SK-N-SH (cell line): ENCODE data around the gene UNK. TPM values are rescaled to one million over a fixed set of nuclear protein-coding genes. Genes with fewer than 3 reads are reported as not detected.

Source experiments
- CTCF ChIA-PET: fragments of 300-600, 350-600 bp; formaldehyde crosslinking; extraction: SDS; loops from one replicate; lab custom pipeline; 2021; lab: Yijun Ruan, JAX
- POLR2A ChIA-PET: fragments of 350-600 bp; sonication (Branson Sonifier 250); formaldehyde crosslinking; extraction: SDS; loops from one replicate; lab custom pipeline; 2020; ENCODE audit warnings: antibody characterized with exemption, inconsistent platforms; lab: Yijun Ruan, JAX
- DNase-seq: peaks from one replicate; pipeline ENCODE4 v3.0.0; 2012
- H2AFZ ChIP-seq: fragments of 200-600 bp; sonication (generic); 2 replicates; pipeline ENCODE4 v1.8.1; 2016; ENCODE audit warnings: antibody characterized with exemption, mild to moderate bottlenecking, low read depth
- H3F3A ChIP-seq: fragments of 200-600 bp; sonication (generic); replicated peaks from 2 replicates; pipeline ENCODE3; 2016; ENCODE audit warnings: antibody characterized with exemption, mild to moderate bottlenecking; ENCODE audit not compliant: insufficient read depth
- H3K27ac ChIP-seq, 2 experiments: fragments of 200-500 bp in 1 of 2; fragments of 200-600 bp in 1 of 2; sonication (Bioruptor generic) in 1 of 2; sonication (generic), shearing (Covaris generic) in 1 of 2; 2 replicates each; pipeline versions ENCODE4 v1.5.1 to v1.6.1; 2014 to 2016; ENCODE audit warnings: low read depth in 2 of 2, inconsistent platforms in 1 of 2, low read length in 1 of 2, mild to moderate bottlenecking in 1 of 2, mixed read lengths in 1 of 2
- H3K27me3 ChIP-seq: fragments of 200-600 bp; sonication (generic), shearing (Covaris generic); 2 replicates; pipeline ENCODE4 v1.6.1; 2016; ENCODE audit warnings: mixed run types; ENCODE audit not compliant: insufficient read depth
- H3K36me3 ChIP-seq, 2 experiments: fragments of 200-500 bp in 1 of 2; fragments of 200-600 bp in 1 of 2; sonication (Bioruptor generic) in 1 of 2; sonication (generic) in 1 of 2; replicated peaks in 1 of 2; 2 replicates each; pipeline versions ENCODE3 to v1.5.1; 2014 to 2016; ENCODE audit warnings: low read length in 1 of 2, mild to moderate bottlenecking in 1 of 2; ENCODE audit not compliant: insufficient read depth in 2 of 2, control insufficient read depth in 1 of 2
- H3K4me1 ChIP-seq, 2 experiments: fragments of 200-500 bp in 1 of 2; fragments of 200-600 bp in 1 of 2; sonication (Bioruptor generic) in 1 of 2; sonication (generic), shearing (Covaris generic) in 1 of 2; 2 replicates each; pipeline versions ENCODE4 v1.5.1 to v1.6.1; 2014 to 2016; ENCODE audit warnings: low read depth in 1 of 2, low read length in 1 of 2, mixed run types in 1 of 2; ENCODE audit not compliant: insufficient read depth in 2 of 2, control insufficient read depth in 1 of 2
- H3K4me2 ChIP-seq: fragments of 200-600 bp; sonication (generic), shearing (Covaris generic); 2 replicates; pipeline ENCODE4 v1.6.1; 2017; ENCODE audit warnings: mixed run types
- H3K4me3 ChIP-seq, 2 experiments: fragments of 200-500 bp in 1 of 2; fragments of 200-600 bp in 1 of 2; sonication (Bioruptor generic) in 1 of 2; sonication (generic), shearing (Covaris generic) in 1 of 2; 2 replicates each; pipeline versions ENCODE4 v1.5.1 to v1.8.1; 2014 to 2016; ENCODE audit warnings: low read depth in 2 of 2, inconsistent platforms in 1 of 2, low read length in 1 of 2, mild to moderate bottlenecking in 1 of 2, mixed read lengths in 1 of 2, moderate library complexity in 1 of 2
- H3K79me2 ChIP-seq: fragments of 200-600 bp; sonication (generic); 2 replicates; pipeline ENCODE4 v1.8.1; 2017; ENCODE audit warnings: mild to moderate bottlenecking; ENCODE audit not compliant: insufficient read depth
- H3K9ac ChIP-seq: fragments of 200-600 bp; sonication (generic); 2 replicates; pipeline ENCODE4 v1.6.1; 2017; ENCODE audit warnings: mixed run types
- H3K9me2 ChIP-seq: fragments of 200-600 bp; sonication (generic); 2 replicates; pipeline ENCODE4 v1.6.1; 2017; ENCODE audit warnings: mixed run types
- H3K9me3 ChIP-seq: fragments of 200-600 bp; sonication (generic); 2 replicates; pipeline ENCODE4 v1.6.1; 2017; ENCODE audit warnings: mixed run types, mild to moderate bottlenecking, moderate library complexity
- H4K20me1 ChIP-seq: fragments of 200-600 bp; sonication (generic); 2 replicates; pipeline ENCODE4 v1.6.1; 2017; ENCODE audit warnings: mild to moderate bottlenecking, mixed run types; ENCODE audit not compliant: insufficient read depth
- EP300 ChIP-seq, 2 experiments: IDR thresholded peaks; 2 replicates each; pipeline versions ENCODE4 v1.4.0 to v1.6.1; 2012; ENCODE audit warnings: borderline replicate concordance in 1 of 2, low read depth in 1 of 2, low read length in 1 of 2
- FOSL2 ChIP-seq: IDR thresholded peaks from 2 replicates; pipeline ENCODE4 v1.4.0; 2012; ENCODE audit warnings: low read depth, mild to moderate bottlenecking, moderate library complexity, borderline replicate concordance
- FOXJ3 ChIP-seq: sonication (generic); formaldehyde crosslinking; IDR thresholded peaks from 2 replicates; pipeline ENCODE4 v1.5.1; 2020; ENCODE audit warnings: mild to moderate bottlenecking, missing genetic modification reagents
- FOXM1 ChIP-seq: IDR thresholded peaks from 2 replicates; pipeline ENCODE4 v1.4.0; 2012; ENCODE audit warnings: low read depth, mild to moderate bottlenecking
- GABPA ChIP-seq: IDR thresholded peaks from 2 replicates; pipeline ENCODE4 v1.4.0; 2012; ENCODE audit warnings: low read depth, mild to moderate bottlenecking
- GATA2 ChIP-seq: sonication (generic); formaldehyde crosslinking; IDR thresholded peaks from 2 replicates; pipeline ENCODE4 v1.5.0; 2020; ENCODE audit warnings: mild to moderate bottlenecking, missing genetic modification reagents
- POLR2AphosphoS5 ChIP-seq: IDR thresholded peaks from 2 replicates; pipeline ENCODE4 v1.6.1; 2012; ENCODE audit warnings: low read depth, low read length
- RAD21 ChIP-seq: IDR thresholded peaks from 2 replicates; pipeline ENCODE4 v1.6.1; 2012; ENCODE audit warnings: mild to moderate bottlenecking, low read length
- RCOR1 ChIP-seq: fragments of 150-350 bp; IDR thresholded peaks from 2 replicates; pipeline ENCODE4 v1.6.1; 2017; ENCODE audit warnings: antibody characterized with exemption, low read length
- REST ChIP-seq: IDR thresholded peaks from 2 replicates; pipeline ENCODE4 v1.6.1; 2012; ENCODE audit warnings: mild to moderate bottlenecking, low read depth, low read length, moderate library complexity
- RXRA ChIP-seq: IDR thresholded peaks from 2 replicates; pipeline ENCODE4 v1.4.0; 2012; ENCODE audit warnings: low read depth, mild to moderate bottlenecking, borderline replicate concordance
- TAF1 ChIP-seq: IDR thresholded peaks from 2 replicates; pipeline ENCODE4 v1.6.1; 2012; ENCODE audit warnings: low read depth, mild to moderate bottlenecking, low read length, moderate library complexity, borderline replicate concordance
- TEAD4 ChIP-seq: IDR thresholded peaks from 2 replicates; pipeline ENCODE4 v1.4.0; 2012; ENCODE audit warnings: mild to moderate bottlenecking, borderline replicate concordance; ENCODE audit not compliant: insufficient read depth
- WGBS: methylation state at CpG from one replicate; pipeline ENCODE4 v1.1.6; 2017; ENCODE audit warnings: low lambda C conversion rate; 5-methylcytosine and 5-hydroxymethylcytosine counted together
- polyA plus RNA-seq, 3 experiments: library from polyadenylated mRNA; depleted of rRNA; stranded (reverse); fragments of >200 nt; gene quantifications; 2 replicates each; pipeline ENCODE4 v1.2.3, GENCODE V29; 2012
- TF ChIP-seq, protein P1 (sequence below): fragments of 150-350 bp; IDR thresholded peaks from 2 replicates; pipeline ENCODE4 v1.6.1; 2017; ENCODE audit warnings: antibody characterized with exemption, low read length, low read depth, borderline replicate concordance
- TF ChIP-seq, protein P2 (sequence below): fragments of 200-600 bp; sonication (generic); IDR thresholded peaks from 2 replicates; pipeline ENCODE4 v1.6.1; 2017; ENCODE audit warnings: antibody characterized with exemption, mild to moderate bottlenecking, moderate library complexity

The UNK gene
- polyA plus RNA-seq, 1 of the 3 experiments (the other 2 are of a cell fraction): 24.8 TPM

- no peak for TF ChIP-seq GABPA
- no peak for TF ChIP-seq FOXM1
- no peak for TF ChIP-seq TEAD4
- no peak for TF ChIP-seq FOXJ3 (CRISPR knock-in tag)
These were observed 28.6 kb upstream of the UNK start (continued) for GRCh38 chr17:75755990-75756389.

GRCh38 chr17:75756451-75757085 lies 28.0 kb upstream of the UNK start:
- H3K79me2 ChIP-seq: no peaks in the 10 kb centered on the region
- POLR2A ChIA-PET: interaction anchor here (2.2 to 4.2 kb wide), 3 partner anchors 8 to 23 kb away, joined by 10 to 52 read pairs (median 23); partner anchors contain the start of gene GALK1

More at GRCh38 chr17:75756451-75757085, 28.0 kb upstream of the UNK start:
- no peak for TF ChIP-seq FOSL2
- TF ChIP-seq RCOR1: no peak
- TF ChIP-seq POLR2AphosphoS5: no peak
- TF ChIP-seq FOXM1: no peak
- TF ChIP-seq GATA2 (CRISPR knock-in tag): no peak
- no peak for TF ChIP-seq TAF1
- no peak for TF ChIP-seq RAD21
- TF ChIP-seq EP300 (IDR thresholded peaks at IDR 0.05; ENCODE audit: borderline replicate concordance in 1 of 2, low read depth in 1 of 2, low read length in 1 of 2): no peak
- TF ChIP-seq, protein P1, sequence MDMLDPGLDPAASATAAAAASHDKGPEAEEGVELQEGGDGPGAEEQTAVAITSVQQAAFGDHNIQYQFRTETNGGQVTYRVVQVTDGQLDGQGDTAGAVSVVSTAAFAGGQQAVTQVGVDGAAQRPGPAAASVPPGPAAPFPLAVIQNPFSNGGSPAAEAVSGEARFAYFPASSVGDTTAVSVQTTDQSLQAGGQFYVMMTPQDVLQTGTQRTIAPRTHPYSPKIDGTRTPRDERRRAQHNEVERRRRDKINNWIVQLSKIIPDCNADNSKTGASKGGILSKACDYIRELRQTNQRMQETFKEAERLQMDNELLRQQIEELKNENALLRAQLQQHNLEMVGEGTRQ: no peak
- TF ChIP-seq REST: no peak
- TF ChIP-seq, protein P2, sequence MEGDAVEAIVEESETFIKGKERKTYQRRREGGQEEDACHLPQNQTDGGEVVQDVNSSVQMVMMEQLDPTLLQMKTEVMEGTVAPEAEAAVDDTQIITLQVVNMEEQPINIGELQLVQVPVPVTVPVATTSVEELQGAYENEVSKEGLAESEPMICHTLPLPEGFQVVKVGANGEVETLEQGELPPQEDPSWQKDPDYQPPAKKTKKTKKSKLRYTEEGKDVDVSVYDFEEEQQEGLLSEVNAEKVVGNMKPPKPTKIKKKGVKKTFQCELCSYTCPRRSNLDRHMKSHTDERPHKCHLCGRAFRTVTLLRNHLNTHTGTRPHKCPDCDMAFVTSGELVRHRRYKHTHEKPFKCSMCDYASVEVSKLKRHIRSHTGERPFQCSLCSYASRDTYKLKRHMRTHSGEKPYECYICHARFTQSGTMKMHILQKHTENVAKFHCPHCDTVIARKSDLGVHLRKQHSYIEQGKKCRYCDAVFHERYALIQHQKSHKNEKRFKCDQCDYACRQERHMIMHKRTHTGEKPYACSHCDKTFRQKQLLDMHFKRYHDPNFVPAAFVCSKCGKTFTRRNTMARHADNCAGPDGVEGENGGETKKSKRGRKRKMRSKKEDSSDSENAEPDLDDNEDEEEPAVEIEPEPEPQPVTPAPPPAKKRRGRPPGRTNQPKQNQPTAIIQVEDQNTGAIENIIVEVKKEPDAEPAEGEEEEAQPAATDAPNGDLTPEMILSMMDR: no peak
- TF ChIP-seq RXRA: no peak
- Histone ChIP-seq H3K27me3 (no peaks in the 10 kb centered on the region), H3F3A (peaks cover 6% of the 10 kb centered on the region), H3K9me3 (no peaks in the 10 kb centered on the region), H3K27ac (no peak overlapping the region), H3K4me3 (no peak overlapping the region), H3K9me2 (no peaks in the 10 kb centered on the region), H3K36me3 (no peaks in the 10 kb centered on the region), H2AFZ (no peak overlapping the region), H3K9ac (no peak overlapping the region), H4K20me1 (no peaks in the 10 kb centered on the region), H3K4me1 (peaks cover 0 to 32% of the 10 kb centered on the region in 2 experiments; a peak in 1 of 4 replicates), H3K4me2 (no peak overlapping the region)
- CTCF ChIA-PET: interaction anchor here (1.1 to 31.4 kb wide), 7 partner anchors 7 to 124 kb away, joined by 3 to 1370 read pairs (median 8); partner anchors contain the start of genes GALK1 and SMIM5
- peak; percentile 30 for DNase-seq
- 84% methylated on average over 18 of the region's 29 CpGs for WGBS
